Fibroblast of skin of abdomen (primary cell): ENCODE measurements around the gene CTXND1. TPM values are rescaled to one million over a fixed set of nuclear protein-coding genes. Genes with fewer than 3 reads are reported as not detected.
"Not testable (repeated sequence)": the region's sequence is repeated elsewhere in the genome, so short reads cannot be mapped to it uniquely, and the experiment has no call there.

Source experiments
- DNase-seq: peaks from one replicate; pipeline ENCODE4 v3.0.0-alpha.2; 2013
- polyA plus RNA-seq, 2 experiments: library from polyadenylated mRNA; unstranded; fragments of 120-200 nt; gene quantifications; one replicate each; pipeline ENCODE4 v1.2.1, GENCODE V29; 2013; ENCODE audit not compliant: insufficient read length in 2 of 2

Gene CTXND1
- 0.03 TPM for polyA plus RNA-seq (2013, experiment 1 of 2; ENCODE audit: insufficient read length)
- polyA plus RNA-seq (2013, experiment 2 of 2; ENCODE audit: insufficient read length): 0.02 TPM

- DNase-seq: no peak
Observed at GRCh38 chr15:80252121-80252518, at the start of gene CTXND1. Gene CTXND1, minus strand, starts transcription at chr15:80252213. Its CDS starts 50,264 bp downstream, at chr15:80201949.

- no peak for DNase-seq
Observed at GRCh38 chr15:80301472-80301871, 49.5 kb upstream of the CTXND1 start.

GRCh38 chr15:80295777-80296176, 43.8 kb upstream of the CTXND1 start:
- not testable (repeated sequence) for DNase-seq

- DNase-seq: no peak
Observed at GRCh38 chr15:80292079-80292478, 40.1 kb upstream of the CTXND1 start.

- not testable (repeated sequence) for DNase-seq
Observed at GRCh38 chr15:80290891-80291290, 38.9 kb upstream of the CTXND1 start.

- no peak for DNase-seq
Observed at GRCh38 chr15:80289528-80290495, 37.8 kb upstream of the CTXND1 start.

GRCh38 chr15:80288131-80288530, 36.1 kb upstream of the CTXND1 start:
- DNase-seq: no peak

- DNase-seq: no peak
Observed at GRCh38 chr15:80286055-80286454, 34.0 kb upstream of the CTXND1 start.

- no peak for DNase-seq
Observed at GRCh38 chr15:80285379-80285778, 33.4 kb upstream of the CTXND1 start.

GRCh38 chr15:80283531-80283930, 31.5 kb upstream of the CTXND1 start:
- DNase-seq: no peak

- no peak for DNase-seq
Observed at GRCh38 chr15:80277147-80277546, 25.1 kb upstream of the CTXND1 start.

- DNase-seq: peak; percentile 27
Observed at GRCh38 chr15:80275961-80276360, 23.9 kb upstream of the CTXND1 start.

- no peak for DNase-seq
Observed at GRCh38 chr15:80274996-80275395, 23.0 kb upstream of the CTXND1 start.

- DNase-seq: no peak
Observed at GRCh38 chr15:80274554-80274953, 22.5 kb upstream of the CTXND1 start.

- no peak for DNase-seq
Observed at GRCh38 chr15:80272987-80273386, 21.0 kb upstream of the CTXND1 start.

- DNase-seq: no peak
Observed at GRCh38 chr15:80270472-80270871, 18.5 kb upstream of the CTXND1 start.

- DNase-seq: no peak
Observed at GRCh38 chr15:80268101-80268500, 16.1 kb upstream of the CTXND1 start.

GRCh38 chr15:80267658-80268057, 15.6 kb upstream of the CTXND1 start:
- DNase-seq: no peak

- DNase-seq: no peak
Observed at GRCh38 chr15:80266745-80267144, 14.7 kb upstream of the CTXND1 start.

GRCh38 chr15:80266113-80266512, 14.1 kb upstream of the CTXND1 start:
- no peak for DNase-seq

- DNase-seq: peak; percentile 4
Observed at GRCh38 chr15:80265021-80265420, 13.0 kb upstream of the CTXND1 start.

- DNase-seq: peak; percentile 8
Observed at GRCh38 chr15:80264031-80264430, 12.0 kb upstream of the CTXND1 start.

- DNase-seq: no peak
Observed at GRCh38 chr15:80260551-80260950, 8.5 kb upstream of the CTXND1 start.

- no peak for DNase-seq
Observed at GRCh38 chr15:80259942-80260510, 8.0 kb upstream of the CTXND1 start.
